ENCODE measurements around the gene FREM3. TPM values are rescaled to one million over a fixed set of nuclear protein-coding genes. Genes with fewer than 3 reads are reported as not detected.
A peak's percentile ranks its signal among the peaks of the same experiment; 100 is the strongest.
"Not testable (repeated sequence)": the region's sequence is repeated elsewhere in the genome, so short reads cannot be mapped to it uniquely, and the experiment has no call there.

Gene FREM3
- polyA plus RNA-seq, 10 donors = 0.09 to 0.44 (median 0.22) TPM

- no peak for DNase-seq
Measured at GRCh38 chr4:143585548-143585947, 114.9 kb downstream of the FREM3 start.

- DNase-seq = no peak
Measured at GRCh38 chr4:143581331-143581946, 119.0 kb downstream of the FREM3 start.

- no peak for DNase-seq
Measured at GRCh38 chr4:143575331-143575730, 125.1 kb downstream of the FREM3 start.

- no peak for DNase-seq
Measured at GRCh38 chr4:143564472-143564871, 136.0 kb downstream of the FREM3 start.

GRCh38 chr4:143559757-143560147 is 140.7 kb downstream of the FREM3 start:
- peak in 1 of 3 donors; percentile 4 for DNase-seq

- DNase-seq = peak; percentile 71 to 93 (median 80)
Measured at GRCh38 chr4:143558823-143559756, 141.4 kb downstream of the FREM3 start.

GRCh38 chr4:143558286-143558685 is 142.2 kb downstream of the FREM3 start:
- no peak for DNase-seq

- no peak for DNase-seq
Measured at GRCh38 chr4:143555676-143556075, 144.8 kb downstream of the FREM3 start.

- DNase-seq = no peak
Measured at GRCh38 chr4:143554728-143555597, 145.5 kb downstream of the FREM3 start.

- DNase-seq = no peak
Measured at GRCh38 chr4:143549928-143550327, 150.5 kb downstream of the FREM3 start.

GRCh38 chr4:143539670-143540023 is 160.8 kb downstream of the FREM3 start:
- no peak for DNase-seq

GRCh38 chr4:143538979-143539669 is 161.4 kb downstream of the FREM3 start:
- DNase-seq = no peak

GRCh38 chr4:143531788-143532491 is 168.5 kb downstream of the FREM3 start:
- DNase-seq = no peak

GRCh38 chr4:143531380-143531779 is 169.1 kb downstream of the FREM3 start:
- DNase-seq = no peak

GRCh38 chr4:143528046-143528445 is 172.4 kb downstream of the FREM3 start:
- not testable (repeated sequence) for DNase-seq

Other genes starting within 250 kb of the FREM3 start
- 10 to 100 TPM; 45.8 to 76.7 (median 59.0) TPM for gene SMARCA5, start 187.0 kb downstream of the FREM3 start, polyA plus RNA-seq (ENCODE audit: insufficient read length in 10 of 10)
- 1 to 10 TPM in 9 of 10 donors, under 1 TPM in 1; 0.87 to 2.4 (median 1.8) TPM for gene GYPE, start 204.9 kb upstream of the FREM3 start, polyA plus RNA-seq (ENCODE audit: insufficient read length in 10 of 10)

Measured in muscle of back (tissue), 11 donors.